ENCODE measurements around the gene GPR65. TPM values are rescaled to one million over a fixed set of nuclear protein-coding genes. Genes with fewer than 3 reads are reported as not detected.

GPR65 gene
- total RNA-seq, 1 donor from 2014 or later = 7.7 TPM

- DNase-seq = no peak
- intact Hi-C loops (cut with DNase I) = no loop called here
These were observed 14.3 kb upstream of the GPR65 start for GRCh38 chr14:87990682-87991081.

DNA sequence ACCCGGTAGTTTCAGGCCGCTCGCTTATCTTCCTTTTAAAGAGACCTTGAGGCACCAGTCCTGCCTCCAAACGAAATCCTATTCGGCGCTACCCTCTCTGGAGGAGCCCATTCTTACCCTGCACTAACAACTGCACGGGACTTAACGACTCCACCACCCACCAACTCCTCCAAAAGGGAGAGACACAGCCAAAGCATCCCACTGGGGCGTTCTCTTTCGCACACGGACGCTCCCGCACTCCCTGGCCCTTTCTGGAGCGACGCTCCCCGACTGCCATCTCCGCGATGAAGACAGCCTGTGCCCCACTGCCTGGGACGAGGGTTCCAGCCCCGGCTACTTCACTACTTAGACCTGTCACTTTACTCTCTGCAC lies 12.6 kb upstream of the GPR65 start:
- Histone ChIP-seq H3K36me3 (no peaks in the 10 kb centered on the region), H3K27ac (peak overlapping the region; percentile 96), H3K4me3 (peak overlapping the region; percentile 70), H3K9me3 (no peaks in the 10 kb centered on the region), H3K4me1 (peaks cover 13% of the 10 kb centered on the region), H3K27me3 (no peaks in the 10 kb centered on the region)
- TF ChIP-seq, protein P1, sequence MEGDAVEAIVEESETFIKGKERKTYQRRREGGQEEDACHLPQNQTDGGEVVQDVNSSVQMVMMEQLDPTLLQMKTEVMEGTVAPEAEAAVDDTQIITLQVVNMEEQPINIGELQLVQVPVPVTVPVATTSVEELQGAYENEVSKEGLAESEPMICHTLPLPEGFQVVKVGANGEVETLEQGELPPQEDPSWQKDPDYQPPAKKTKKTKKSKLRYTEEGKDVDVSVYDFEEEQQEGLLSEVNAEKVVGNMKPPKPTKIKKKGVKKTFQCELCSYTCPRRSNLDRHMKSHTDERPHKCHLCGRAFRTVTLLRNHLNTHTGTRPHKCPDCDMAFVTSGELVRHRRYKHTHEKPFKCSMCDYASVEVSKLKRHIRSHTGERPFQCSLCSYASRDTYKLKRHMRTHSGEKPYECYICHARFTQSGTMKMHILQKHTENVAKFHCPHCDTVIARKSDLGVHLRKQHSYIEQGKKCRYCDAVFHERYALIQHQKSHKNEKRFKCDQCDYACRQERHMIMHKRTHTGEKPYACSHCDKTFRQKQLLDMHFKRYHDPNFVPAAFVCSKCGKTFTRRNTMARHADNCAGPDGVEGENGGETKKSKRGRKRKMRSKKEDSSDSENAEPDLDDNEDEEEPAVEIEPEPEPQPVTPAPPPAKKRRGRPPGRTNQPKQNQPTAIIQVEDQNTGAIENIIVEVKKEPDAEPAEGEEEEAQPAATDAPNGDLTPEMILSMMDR (IDR thresholded peaks at IDR 0.05) = no peak
- intact Hi-C loops (cut with DNase I) = no loop called here
- DNase-seq (no peak), ATAC-seq (peak; percentile 37)

More at GRCh38 chr14:87990682-87991081, 14.3 kb upstream of the GPR65 start:
- Histone ChIP-seq H3K27ac (peak overlapping the region; percentile 96), H3K4me3 (no peak overlapping the region), H3K36me3 (peaks cover 9% of the 10 kb centered on the region), H3K27me3 (no peaks in the 10 kb centered on the region), H3K4me1 (peaks cover 13% of the 10 kb centered on the region), H3K9me3 (no peaks in the 10 kb centered on the region)
- no peak for ATAC-seq
- TF ChIP-seq, protein P1 (IDR thresholded peaks at IDR 0.05) = no peak

- H3K36me3 ChIP-seq = no peaks in the 10 kb centered on the region
- H3K27me3 ChIP-seq = no peaks in the 10 kb centered on the region
- H3K4me3 ChIP-seq = peak within 1 kb of the TSS; percentile 70
- DNase-seq = peak; percentile 98
- ATAC-seq = peak; percentile 92
- H3K9me3 ChIP-seq = no peaks in the 10 kb centered on the region
- intact Hi-C loops (cut with DNase I) = no loop called here
- TF ChIP-seq, protein P1 (IDR thresholded peaks at IDR 0.05) = no peak
- peaks cover 13% of the 10 kb centered on the region for H3K4me1 ChIP-seq
- H3K27ac ChIP-seq = peak within 1 kb of the TSS; percentile 96
These were observed 12.0 kb upstream of the GPR65 start, which contains the start of gene GALC for GRCh38 chr14:87992718-87993628. TSS of gene GALC (minus strand) at chr14:87993182. CDS start at chr14:87993164, 18 bp downstream.

DNA sequence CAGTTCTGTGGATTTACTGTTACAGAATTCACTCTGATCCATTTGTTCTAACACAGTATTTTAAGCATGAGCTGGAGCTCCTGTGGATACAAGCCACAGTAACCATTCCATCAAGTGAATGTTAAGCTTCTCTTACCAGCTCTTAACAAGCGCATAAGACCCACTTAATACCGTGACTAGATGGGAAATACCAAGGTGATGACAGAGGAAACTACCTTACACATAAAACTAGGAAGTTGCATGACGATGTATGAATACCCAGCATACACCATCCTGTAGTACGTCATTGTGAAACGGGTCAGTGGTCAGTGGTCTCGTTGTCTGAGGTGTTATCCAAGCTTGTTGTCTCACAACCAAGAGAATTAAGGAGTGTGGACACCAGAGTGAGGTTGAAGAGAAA lies 10.0 kb upstream of the GPR65 start:
- Histone ChIP-seq H3K4me3 (no peak overlapping the region), H3K27ac (peak overlapping the region; percentile 73), H3K27me3 (no peaks in the 10 kb centered on the region), H3K4me1 (peaks cover 13% of the 10 kb centered on the region), H3K9me3 (no peaks in the 10 kb centered on the region), H3K36me3 (no peaks in the 10 kb centered on the region)
- no peak for DNase-seq
- intact Hi-C loops (cut with DNase I) = no loop called here
- TF ChIP-seq, protein P1 (IDR thresholded peaks at IDR 0.05) = no peak
- ATAC-seq = no peak

DNA sequence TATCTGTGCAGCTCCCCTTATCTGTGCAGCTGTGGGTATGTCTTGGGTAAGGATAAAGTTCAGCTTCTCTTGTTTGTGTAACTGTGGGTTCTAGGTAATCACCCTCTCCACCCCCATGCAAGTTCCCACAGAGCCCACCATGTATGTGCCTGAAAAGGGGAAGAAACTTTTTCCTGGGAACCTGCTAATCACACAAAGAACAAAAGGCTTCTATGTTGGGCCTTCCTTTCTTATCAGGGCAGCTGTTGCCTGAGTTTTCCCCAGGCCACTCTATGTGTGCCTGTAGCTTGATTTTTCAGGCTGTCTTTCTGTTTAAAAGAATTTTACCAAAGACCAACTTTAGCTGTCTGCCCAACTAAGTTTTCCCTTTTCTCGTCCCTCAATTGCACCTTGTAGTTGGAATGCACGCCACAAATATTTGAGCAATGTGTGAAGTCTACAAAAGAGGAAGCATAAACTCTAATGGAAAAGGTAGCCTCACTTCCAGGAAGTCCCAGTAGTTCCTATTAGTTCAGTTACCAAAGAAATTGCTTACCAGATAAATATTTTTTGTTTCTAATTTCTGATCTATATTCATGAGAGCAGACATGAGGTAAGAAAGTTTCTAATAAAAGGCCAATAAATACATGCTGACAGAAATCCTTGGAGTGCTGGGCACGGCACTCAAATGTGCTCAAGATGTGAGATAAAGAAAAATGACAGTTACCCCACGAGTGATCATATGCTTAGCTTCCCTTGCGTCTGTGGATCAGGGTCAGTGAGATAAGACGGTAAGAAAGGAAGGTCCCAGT lies 9.2 kb upstream of the GPR65 start:
- no peak overlapping the region for H3K4me3 ChIP-seq
- H3K27me3 ChIP-seq = no peaks in the 10 kb centered on the region
- TF ChIP-seq, protein P1 (IDR thresholded peaks at IDR 0.05) = no peak
- intact Hi-C loops (cut with DNase I) = no loop called here
- peak overlapping the region; percentile 73 for H3K27ac ChIP-seq
- no peaks in the 10 kb centered on the region for H3K9me3 ChIP-seq
- H3K36me3 ChIP-seq = no peaks in the 10 kb centered on the region
- ATAC-seq = no peak
- peaks cover 13% of the 10 kb centered on the region for H3K4me1 ChIP-seq
- DNase-seq = no peak
